K562 (cell line): Measurements from ENCODE around the gene LPAR5. TPM values are rescaled to one million over a fixed set of nuclear protein-coding genes. Genes with fewer than 3 reads are reported as not detected.

Experiments used
- BACH1 ChIP-seq: fragments of 200-800 bp; sonication (Bioruptor generic); IDR thresholded peaks from 2 replicates; pipeline ENCODE4 v1.6.1; 2016; ENCODE audit warnings: missing genetic modification characterization, missing compliant biosample characterization
- CTCF ChIP-seq, 3 experiments: IDR thresholded peaks in 2 of 3; conservative IDR thresholded peaks in 1 of 3; 2 replicates each; pipeline ENCODE4 v1.5.1; 2011 to 2012; ENCODE audit warnings: low read length in 3 of 3, mild to moderate bottlenecking in 3 of 3, control low read depth in 2 of 3, improper control_type of control experiment in 1 of 3, inconsistent platforms in 1 of 3, low read depth in 1 of 3, mixed read lengths in 1 of 3, moderate library complexity in 1 of 3; ENCODE audit not compliant: insufficient read depth in 2 of 3
- DPF2 ChIP-seq: fragments of 450-650 bp; IDR thresholded peaks from 2 replicates; pipeline ENCODE4 v1.6.1; 2016
- E2F6 ChIP-seq, 2 experiments: IDR thresholded peaks; 2 replicates each; pipeline ENCODE4 v1.6.1; 2011; ENCODE audit warnings: borderline replicate concordance in 1 of 2, control low read depth in 1 of 2, low read depth in 1 of 2, low read length in 1 of 2, mild to moderate bottlenecking in 1 of 2, mixed read lengths in 1 of 2, moderate library complexity in 1 of 2; ENCODE audit not compliant: insufficient read depth in 1 of 2, insufficient read length in 1 of 2, poor library complexity in 1 of 2, severe bottlenecking in 1 of 2; ENCODE audit errors: extremely low read depth in 1 of 2
- HMG20A ChIP-seq: fragments of 450-650 bp; formaldehyde crosslinking; conservative IDR thresholded peaks from 2 replicates; pipeline ENCODE4 v1.4.0; 2020; ENCODE audit warnings: mild to moderate bottlenecking, mixed read lengths
- HOXB6 ChIP-seq: fragments of 250-450 bp; sonication (Bioruptor Pico); IDR thresholded peaks from 2 replicates; pipeline ENCODE4 v1.5.1; 2022; ENCODE audit warnings: mild to moderate bottlenecking, borderline replicate concordance
- NR2C2 ChIP-seq, 2 experiments: fragments of 200-800 bp in 1 of 2; sonication (Bioruptor generic) in 1 of 2; sonication (generic) in 1 of 2; formaldehyde crosslinking in 1 of 2; IDR thresholded peaks; 2 replicates each; pipeline versions ENCODE4 v1.6.1 to v1.8.0; 2016 to 2022; ENCODE audit warnings: mild to moderate bottlenecking in 1 of 2, missing compliant biosample characterization in 1 of 2, missing genetic modification characterization in 1 of 2, missing genetic modification reagents in 1 of 2
- NRF1 ChIP-seq, 2 experiments: fragments of 450-650 bp; IDR thresholded peaks in 1 of 2; conservative IDR thresholded peaks in 1 of 2; 2 replicates each; pipeline ENCODE4 v1.6.1; 2014; ENCODE audit warnings: mild to moderate bottlenecking in 2 of 2
- POLR2A ChIP-seq: fragments of 450-650 bp; conservative IDR thresholded peaks from 2 replicates; pipeline ENCODE4 v1.6.1; 2016
- PTRF ChIP-seq: fragments of 450-650 bp; IDR thresholded peaks from 2 replicates; pipeline ENCODE4 v1.6.1; 2016; ENCODE audit warnings: mild to moderate bottlenecking, missing genetic modification characterization, missing compliant biosample characterization
- RAD51 ChIP-seq: fragments of 450-650 bp; IDR thresholded peaks from 2 replicates; pipeline ENCODE4 v1.7.1; 2016; ENCODE audit warnings: low read depth, mild to moderate bottlenecking, borderline replicate concordance
- SMAD4 ChIP-seq: fragments of 250-450 bp; sonication (Bioruptor Pico); conservative IDR thresholded peaks from 2 replicates; pipeline ENCODE4 v1.8.0; 2021; ENCODE audit warnings: inconsistent platforms, mild to moderate bottlenecking, moderate library complexity
- SMARCE1 ChIP-seq: fragments of 450-650 bp; IDR thresholded peaks from 2 replicates; pipeline ENCODE4 v1.7.1; 2016; ENCODE audit warnings: mild to moderate bottlenecking
- SPI1 ChIP-seq: IDR thresholded peaks from 2 replicates; pipeline ENCODE4 v1.6.1; 2011; ENCODE audit warnings: low read depth, low read length, control low read depth, borderline replicate concordance
- STAG1 ChIP-seq: sonication (generic); formaldehyde crosslinking; IDR thresholded peaks from 2 replicates; pipeline ENCODE4 v1.5.0; 2020; ENCODE audit warnings: missing genetic modification reagents, borderline replicate concordance
- TCF7L2 ChIP-seq: fragments of 150-350 bp; IDR thresholded peaks from 2 replicates; pipeline ENCODE4 v1.6.1; 2016; ENCODE audit warnings: low read depth, mild to moderate bottlenecking, low read length, moderate library complexity
- ZBTB5 ChIP-seq: fragments of 450-650 bp; IDR thresholded peaks from 2 replicates; pipeline ENCODE4 v1.6.1; 2017; ENCODE audit warnings: antibody characterized with exemption
- ZFP91 ChIP-seq: sonication (generic); formaldehyde crosslinking; IDR thresholded peaks from 2 replicates; pipeline ENCODE4 v1.8.0; 2022; ENCODE audit warnings: mild to moderate bottlenecking, missing genetic modification reagents
- ZNF12 ChIP-seq: sonication (generic); formaldehyde crosslinking; IDR thresholded peaks from 2 replicates; pipeline ENCODE4 v1.4.0; 2020; ENCODE audit warnings: mild to moderate bottlenecking, missing genetic modification reagents
- ZNF212 ChIP-seq: fragments of 450-650 bp; formaldehyde crosslinking; IDR thresholded peaks from 2 replicates; pipeline ENCODE4 v1.4.0; 2020; ENCODE audit warnings: mild to moderate bottlenecking
- polyA plus RNA-seq, 8 experiments: library from polyadenylated mRNA; depleted of rRNA in 4 of 8; stranded (reverse) in 5 of 8; unstranded in 3 of 8; fragments of >200 nt; fragmentation: Nextera tagmentation in 2 of 8; fragmentation: Illumina TruSeq in 1 of 8; extraction: Ambion mirVana in 2 of 8; extraction: Trizol in 1 of 8; gene quantifications; 2 replicates each; pipeline versions ENCODE4 v1.2.1 to v1.2.3, GENCODE V29; 2011 to 2014; ENCODE audit warnings: inconsistent platforms in 1 of 8, missing spikeins in 1 of 8
- total RNA-seq, 7 experiments: library from RNA; depleted of rRNA in 6 of 7; stranded (reverse); fragments of >200 nt in 6 of 7; fragmentation: Illumina TruSeq in 2 of 7; extraction: Trizol in 2 of 7; gene quantifications; 2 replicates each; pipeline versions ENCODE4 v1.2.1 to v1.2.3, GENCODE V29; 2011 to 2021; ENCODE audit warnings: low replicate concordance in 1 of 7

The LPAR5 gene
- total and polyA plus RNA-seq, 9 of the 15 experiments (the other 6 are each of a cell fraction or from before 2014, with no cell fraction given), result 1.3 to 11.7 (median 3.6) TPM

GRCh38 chr12:6613015-6613775 is 22.6 kb downstream of the LPAR5 start (continued):
- no peak for TF ChIP-seq HMG20A (CRISPR knock-in tag)
- TF ChIP-seq TCF7L2, result no peak
- TF ChIP-seq ZNF12, result no peak
- peak in 1 of 2 experiments; percentile 44 for TF ChIP-seq E2F6 (IDR thresholded peaks at IDR 0.05; ENCODE audit: borderline replicate concordance in 1 of 2, extremely low read depth in 1 of 2, insufficient read depth in 1 of 2, insufficient read length in 1 of 2, low read depth in 1 of 2, low read length in 1 of 2, poor library complexity in 1 of 2, severe bottlenecking in 1 of 2)
- 0 out of 6 replicates have a peak, but pooled peaks of 1 of the 3 experiments have one; percentile 2 for TF ChIP-seq CTCF (IDR thresholded peaks at IDR 0.05 in 2 of 3, conservative IDR thresholded peaks at IDR 0.05 in 1 of 3; ENCODE audit: insufficient read depth in 2 of 3, low read depth in 1 of 3, low read length in 3 of 3)
- TF ChIP-seq POLR2A, result peak; percentile 60
- TF ChIP-seq RAD51, result no peak
- TF ChIP-seq ZBTB5, result 0 out of 2 replicates have a peak, but pooled peaks have one; percentile 21
- peak; percentile 72 for TF ChIP-seq BACH1
- peak; percentile 46; the same call in 1 of the 2 replicates for TF ChIP-seq SMARCE1
- no peak for TF ChIP-seq SPI1
- no peak for TF ChIP-seq ZNF212 (CRISPR knock-in tag)
- TF ChIP-seq DPF2, result peak; percentile 78
- no peak for TF ChIP-seq PTRF (tag)
- no peak for TF ChIP-seq HOXB6
- TF ChIP-seq STAG1 (CRISPR knock-in tag), result no peak
- TF ChIP-seq SMAD4 (CRISPR knock-in tag), result peak; percentile 31; the same call in 1 of the 2 replicates
- TF ChIP-seq ZFP91 (CRISPR knock-in tag), result no peak
- TF ChIP-seq NRF1 (conservative IDR thresholded peaks at IDR 0.05 in 1 of 2, IDR thresholded peaks at IDR 0.05 in 1 of 2), result 0 out of 4 replicates have a peak, but pooled peaks of 1 of the 2 experiments have one; percentile 28
- TF ChIP-seq NR2C2 (CRISPR knock-in tag; IDR thresholded peaks at IDR 0.05), result no peak
- TF ChIP-seq NR2C2 (tag; IDR thresholded peaks at IDR 0.05), result peak; percentile 54
